B cell (primary cell): ENCODE measurements around the gene DIPK1B. TPM values are rescaled to one million over a fixed set of nuclear protein-coding genes. Genes with fewer than 3 reads are reported as not detected.

ENCODE experiments used
- ATAC-seq: fragments of 200-7000 bp; cut with Tn5 transposase; one replicate; pipeline ENCODE4 v1.10.0; 2021; ENCODE audit warnings: low read depth, mild to moderate bottlenecking, moderate number of reproducible peaks, moderate library complexity
- CTCF ChIA-PET: fragments of 350-600 bp; sonication (Branson Sonifier 250); formaldehyde crosslinking; loops from one replicate; lab custom pipeline; 2021; ENCODE audit warnings: antibody characterized with exemption, inconsistent platforms; lab: Charles Lee
- POLR2A ChIA-PET: fragments of 350-600 bp; sonication (Branson Sonifier 250); formaldehyde crosslinking; loops from one replicate; lab custom pipeline; 2021; ENCODE audit warnings: antibody characterized with exemption; lab: Charles Lee
- DNase-seq: peaks from one replicate; pipeline ENCODE4 v3.0.0; 2013
- H2AFZ ChIP-seq: 2 replicates; pipeline ENCODE4 v1.6.1; 2012; ENCODE audit warnings: mild to moderate bottlenecking, low read depth, low read length; ENCODE audit not compliant: insufficient read depth, poor library complexity, severe bottlenecking
- H3K27ac ChIP-seq, 2 donors: 1 replicate in 1 of 2; 2 replicates in 1 of 2; pipeline ENCODE4 v1.5.1; 2012 to 2013; ENCODE audit warnings: low read length in 2 of 2, mild to moderate bottlenecking in 2 of 2, moderate library complexity in 1 of 2
- H3K27me3 ChIP-seq, 4 experiments: fragments of 200-600 bp in 1 of 4; sonication (generic) in 1 of 4; replicated peaks in 1 of 4; 1 replicate in 2 of 4; 2 replicates in 2 of 4; pipeline versions ENCODE4 v1.6.1 to v1.7.0; 2013 to 2016; ENCODE audit warnings: low read length in 3 of 4, mild to moderate bottlenecking in 2 of 4, mixed read lengths in 1 of 4, moderate library complexity in 1 of 4; ENCODE audit not compliant: insufficient read depth in 4 of 4, control insufficient read depth in 3 of 4; ENCODE audit errors: control extremely low read depth in 1 of 4
- H3K36me3 ChIP-seq, 2 experiments: replicated peaks in 1 of 2; 1 replicate in 1 of 2; 2 replicates in 1 of 2; pipeline versions ENCODE4 v1.6.1 to v1.7.1; 2013; ENCODE audit warnings: low read length in 1 of 2; ENCODE audit not compliant: insufficient read depth in 2 of 2, control insufficient read depth in 1 of 2; ENCODE audit errors: control extremely low read depth in 1 of 2, extremely low read depth in 1 of 2
- H3K4me1 ChIP-seq, 2 donors: fragments of 200-600 bp in 1 of 2; sonication (generic) in 1 of 2; 1 replicate in 1 of 2; 2 replicates in 1 of 2; pipeline versions ENCODE4 v1.5.1 to v1.6.1; 2013 to 2017; ENCODE audit warnings: low read length in 2 of 2; ENCODE audit not compliant: control insufficient read depth in 2 of 2, insufficient read depth in 2 of 2
- H3K4me2 ChIP-seq: replicated peaks from 2 replicates; pipeline ENCODE3; 2012; ENCODE audit warnings: mild to moderate bottlenecking, low read depth, low read length; ENCODE audit not compliant: poor library complexity, severe bottlenecking
- H3K4me3 ChIP-seq, 5 experiments: fragments of 200-600 bp in 1 of 5; sonication (generic) in 1 of 5; 1 replicate in 3 of 5; 2 replicates in 2 of 5; pipeline versions ENCODE4 v1.5.1 to v1.7.0; 2011 to 2016; ENCODE audit warnings: low read length in 4 of 5, mild to moderate bottlenecking in 4 of 5, low read depth in 2 of 5, control low read depth in 1 of 5, moderate library complexity in 1 of 5; ENCODE audit not compliant: insufficient read depth in 1 of 5; ENCODE audit errors: control extremely low read depth in 1 of 5, extremely low read depth in 1 of 5
- H3K79me2 ChIP-seq: fragments of 200-600 bp; sonication (generic); one replicate; pipeline ENCODE4 v1.6.0; 2016; ENCODE audit warnings: low read length; ENCODE audit not compliant: control insufficient read depth, insufficient read depth
- H3K9ac ChIP-seq: fragments of 200-600 bp; sonication (generic); 2 replicates; pipeline ENCODE4 v1.6.1; 2017; ENCODE audit warnings: mild to moderate bottlenecking, low read length, moderate library complexity
- H3K9me3 ChIP-seq, 3 donors: one replicate each; pipeline versions ENCODE4 v1.6.1 to v1.7.1; 2013; ENCODE audit warnings: low read length in 2 of 3; ENCODE audit not compliant: control insufficient read depth in 2 of 3, insufficient read depth in 1 of 3; ENCODE audit errors: control extremely low read depth in 1 of 3
- H4K20me1 ChIP-seq: 2 replicates; pipeline ENCODE4 v1.6.0; 2012; ENCODE audit warnings: mild to moderate bottlenecking, low read length; ENCODE audit not compliant: insufficient read depth, control insufficient read depth, poor library complexity, severe bottlenecking
- H3K27ac Mint-ChIP-seq: one replicate; pipeline ENCODE4 v1.8.0; 2021; ENCODE audit warnings: mixed read lengths
- H3K27me3 Mint-ChIP-seq: one replicate; pipeline ENCODE4 v1.8.0; 2021; ENCODE audit warnings: mixed read lengths
- H3K4me1 Mint-ChIP-seq: one replicate; pipeline ENCODE4 v1.8.0; 2021; ENCODE audit warnings: mixed read lengths
- H3K4me3 Mint-ChIP-seq: one replicate; pipeline ENCODE4 v1.8.0; 2021; ENCODE audit warnings: mixed read lengths
- H3K9me3 Mint-ChIP-seq: one replicate; pipeline ENCODE4 v1.8.0; 2022; ENCODE audit warnings: mixed read lengths; ENCODE audit not compliant: insufficient read depth
- CTCF ChIP-seq: fragments of 200-600 bp; IDR thresholded peaks from one replicate; pipeline ENCODE4 v1.8.0; 2022; ENCODE audit warnings: antibody characterized with exemption, mild to moderate bottlenecking
- EZH2 ChIP-seq: IDR thresholded peaks from 2 replicates; pipeline ENCODE4 v1.6.1; 2012; ENCODE audit warnings: borderline replicate concordance, low read depth, mild to moderate bottlenecking, moderate library complexity, low read length; ENCODE audit not compliant: insufficient read depth, poor library complexity, severe bottlenecking
- WGBS: methylation state at CpG from one replicate; pipeline ENCODE4 v1.1.5; 2013; ENCODE audit warnings: missing lambda C conversion rate; ENCODE audit not compliant: insufficient coverage; 5-methylcytosine and 5-hydroxymethylcytosine counted together
- intact Hi-C: fragments of 100-400 bp; cut with micrococcal nuclease; formaldehyde crosslinking; loops from one replicate; pipeline ENCODE4 v1.10.0; 2022
- polyA plus RNA-seq: library from polyadenylated mRNA; depleted of rRNA; stranded (reverse); fragments of >200 nt; gene quantifications from 2 replicates; pipeline ENCODE4 v1.2.3, GENCODE V29; 2012
- total RNA-seq, 2 donors: library from RNA; stranded (reverse); fragments of 120-200 nt in 1 of 2; gene quantifications; 1 replicate in 1 of 2; 2 replicates in 1 of 2; pipeline versions ENCODE4 v1.2.3 to v1.2.4, GENCODE V29; 2013 to 2022

Gene DIPK1B
- total and polyA plus RNA-seq, 2 donors (not counting 1 experiment from before 2014, with no cell fraction given), result 9.6 TPM

DNA sequence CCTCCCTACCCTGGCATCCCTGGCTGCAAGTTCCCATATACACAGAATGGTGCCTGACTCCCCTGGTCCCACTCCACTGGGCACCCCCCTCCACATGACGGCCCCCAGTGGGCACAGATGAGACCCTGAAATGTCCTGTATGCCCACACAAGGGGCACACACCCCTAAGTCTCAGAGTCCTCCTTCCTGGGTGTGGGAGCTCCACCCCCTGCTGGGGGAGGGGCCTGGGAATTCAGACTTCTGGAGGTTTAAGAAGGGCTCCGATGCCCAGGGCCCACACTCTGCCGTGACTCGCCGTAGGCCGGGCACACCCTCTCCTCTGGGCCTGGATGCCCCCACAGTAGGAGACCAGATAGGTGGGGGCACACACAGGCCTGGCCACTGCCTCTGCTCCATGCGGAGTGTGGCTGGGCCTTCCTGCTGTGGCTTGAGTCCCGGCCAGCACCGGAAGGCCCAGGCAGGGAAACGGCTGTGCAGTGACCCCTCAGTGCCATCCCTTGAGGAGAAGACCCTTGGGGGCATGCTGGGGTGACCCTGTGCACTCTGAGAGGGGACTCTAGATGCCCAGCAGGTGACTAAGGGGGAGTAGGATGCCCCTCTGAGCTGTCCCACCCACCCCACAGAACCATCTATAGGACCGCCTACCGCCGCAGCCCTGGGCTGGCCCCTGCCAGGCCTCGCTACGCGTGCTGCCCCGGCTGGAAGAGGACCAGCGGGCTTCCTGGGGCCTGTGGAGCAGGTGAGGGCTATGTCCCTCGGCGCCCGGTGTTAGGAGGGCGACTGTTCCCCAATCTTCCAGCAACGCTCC lies 43.2 kb upstream of the DIPK1B start:
- Histone ChIP-seq H3K27me3 (peaks cover 0 to 32% (median 16%) of the 10 kb centered on the region in 4 experiments), H2AFZ (no peak overlapping the region), H3K9ac (no peak overlapping the region), H3K4me1 (peaks cover 10 to 15% of the 10 kb centered on the region in 2 donors), H3K9me3 (peaks cover 0 to 7% (median 0%) of the 10 kb centered on the region in 3 donors), H3K4me3 (no peak overlapping the region), H3K27ac (no peak overlapping the region), H3K4me2 (no peak overlapping the region), H3K36me3 (peaks cover 0 to 6% of the 10 kb centered on the region in 2 experiments), H3K79me2 (no peaks in the 10 kb centered on the region), H4K20me1 (peaks cover 7% of the 10 kb centered on the region)
- no peak overlapping the region for H3K27ac Mint-ChIP-seq
- peaks cover 12% of the 10 kb centered on the region for H3K4me1 Mint-ChIP-seq
- CTCF ChIA-PET, result no interaction called here
- H3K9me3 Mint-ChIP-seq, result no peaks in the 10 kb centered on the region
- intact Hi-C loops, result loop anchor here (10.0 kb wide), 1 partner anchor 46 kb away; the partner anchor contains the start of gene DIPK1B
- no peak for DNase-seq
- peaks cover 11% of the 10 kb centered on the region for H3K27me3 Mint-ChIP-seq
- no peak overlapping the region for H3K4me3 Mint-ChIP-seq
- no peak for ATAC-seq
- POLR2A ChIA-PET, result interaction anchor here (0.6 kb wide), 1 partner anchor 145 kb away, joined by 3 read pairs; no protein-coding TSS in a partner anchor
- TF ChIP-seq EZH2 (no peak), CTCF (no peak)
- WGBS, result 92% methylated on average over 22 of the region's 23 CpGs
